ENCODE results near the gene POLD2.

Gene POLD2

DNA sequence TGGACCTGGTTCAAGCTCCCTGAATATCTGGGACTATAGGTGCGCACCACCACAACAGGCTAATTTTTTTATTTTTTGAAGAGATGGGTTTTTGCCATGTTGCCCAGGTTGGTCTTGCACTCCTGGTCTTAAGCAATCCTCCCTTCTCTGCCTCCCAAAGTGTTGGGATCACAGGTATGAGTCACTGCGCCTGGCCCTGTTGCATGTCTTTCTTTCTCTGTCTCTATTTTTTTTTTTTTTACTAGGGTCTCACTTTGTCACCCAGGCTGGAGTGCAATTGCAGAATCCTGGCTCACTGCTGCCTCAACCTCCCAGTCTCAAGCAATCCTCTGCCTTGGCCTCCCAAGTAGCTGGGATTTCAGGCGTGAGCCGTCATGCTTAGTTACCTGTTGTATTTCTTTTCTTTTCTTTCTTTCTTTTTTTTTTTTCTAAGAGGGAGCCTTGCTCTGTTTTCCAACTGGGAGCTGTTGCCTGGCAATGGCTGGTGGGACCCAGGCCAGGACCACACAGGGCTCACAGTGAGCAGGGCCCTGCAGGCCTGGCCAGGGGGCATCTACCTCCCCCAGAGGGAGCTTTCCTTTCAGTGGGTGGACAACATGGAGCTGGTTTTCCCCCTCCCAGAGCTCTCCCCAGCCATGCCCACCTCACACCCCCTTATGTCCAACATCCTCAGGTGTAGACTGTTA is 11.7 kb upstream of the POLD2 start:
- Histone ChIP-seq H3K27ac (ENCODE audit: insufficient read depth in 1 of 2, low read depth in 1 of 2, low read length in 2 of 2, poor library complexity in 1 of 2, severe bottlenecking in 2 of 2) (no peak overlapping the region), H3K9me3 (ENCODE audit: control extremely low read depth in 1 of 5, control insufficient read depth in 4 of 5, insufficient read depth in 2 of 5, low read depth in 1 of 5, low read length in 4 of 5) (no peaks in the 10 kb centered on the region), H3K4me3 (ENCODE audit: control insufficient read depth in 1 of 7, extremely low read depth in 1 of 7, insufficient read depth in 4 of 7, low read depth in 2 of 7, low read length in 6 of 7) (no peak overlapping the region), H3K27me3 (replicated peaks in 2 of 5; ENCODE audit: control insufficient read depth in 4 of 5, insufficient read depth in 5 of 5, low read length in 4 of 5) (no peaks in the 10 kb centered on the region), H3K36me3 (ENCODE audit: control insufficient read depth in 4 of 4, insufficient read depth in 4 of 4, low read length in 3 of 4) (no peaks in the 10 kb centered on the region), H3K4me1 (ENCODE audit: control extremely low read depth in 1 of 4, control insufficient read depth in 4 of 4, insufficient read depth in 4 of 4, low read length in 3 of 4) (no peaks in the 10 kb centered on the region)
- WGBS (ENCODE audit: insufficient coverage) = 100% methylated on average over 2 of the region's 4 CpGs
- ChIA-PET CTCF (no interaction called here), POLR2A (interaction anchor here (0.8 kb wide), 2 partner anchors 28 to 44 kb away, joined by 3 to 6 read pairs; no protein-coding TSS in a partner anchor)
- DNase-seq = no peak

DNA sequence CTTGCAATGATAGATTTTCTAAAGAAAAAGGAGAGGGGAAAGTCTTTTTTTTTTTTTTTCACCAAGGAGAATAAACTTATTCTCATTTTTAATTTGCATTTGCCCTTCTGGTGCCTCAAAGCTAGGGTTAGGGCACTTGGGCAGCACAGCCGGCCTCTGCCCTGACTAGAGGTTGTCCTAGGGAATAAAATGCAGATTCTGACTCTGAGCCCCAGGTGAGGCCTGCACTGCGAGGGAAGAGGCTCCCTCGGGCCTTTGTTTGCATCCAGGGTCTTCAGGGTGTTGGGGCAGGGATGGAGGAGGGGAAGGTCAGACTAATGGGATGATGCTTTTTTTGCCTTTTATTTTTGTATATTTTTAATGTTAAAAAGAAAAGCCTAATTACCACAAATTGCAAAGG is 9.9 kb upstream of the POLD2 start:
- Histone ChIP-seq H3K36me3 (ENCODE audit: control insufficient read depth in 4 of 4, insufficient read depth in 4 of 4, low read length in 3 of 4) (no peaks in the 10 kb centered on the region), H3K27me3 (replicated peaks in 2 of 5; ENCODE audit: control insufficient read depth in 4 of 5, insufficient read depth in 5 of 5, low read length in 4 of 5) (no peaks in the 10 kb centered on the region), H3K9me3 (ENCODE audit: control extremely low read depth in 1 of 5, control insufficient read depth in 4 of 5, insufficient read depth in 2 of 5, low read depth in 1 of 5, low read length in 4 of 5) (no peaks in the 10 kb centered on the region), H3K27ac (ENCODE audit: insufficient read depth in 1 of 2, low read depth in 1 of 2, low read length in 2 of 2, poor library complexity in 1 of 2, severe bottlenecking in 2 of 2) (no peak overlapping the region), H3K4me3 (ENCODE audit: control insufficient read depth in 1 of 7, extremely low read depth in 1 of 7, insufficient read depth in 4 of 7, low read depth in 2 of 7, low read length in 6 of 7) (no peak overlapping the region), H3K4me1 (ENCODE audit: control extremely low read depth in 1 of 4, control insufficient read depth in 4 of 4, insufficient read depth in 4 of 4, low read length in 3 of 4) (peaks cover 0 to 10% (median 2%) of the 10 kb centered on the region in 4 experiments)
- no peak for DNase-seq
- ChIA-PET CTCF (no interaction called here), POLR2A (no interaction called here)
- 91% methylated on average over 1 of the region's 3 CpGs for whole genome bisulfite sequencing (ENCODE audit: insufficient coverage)

DNA sequence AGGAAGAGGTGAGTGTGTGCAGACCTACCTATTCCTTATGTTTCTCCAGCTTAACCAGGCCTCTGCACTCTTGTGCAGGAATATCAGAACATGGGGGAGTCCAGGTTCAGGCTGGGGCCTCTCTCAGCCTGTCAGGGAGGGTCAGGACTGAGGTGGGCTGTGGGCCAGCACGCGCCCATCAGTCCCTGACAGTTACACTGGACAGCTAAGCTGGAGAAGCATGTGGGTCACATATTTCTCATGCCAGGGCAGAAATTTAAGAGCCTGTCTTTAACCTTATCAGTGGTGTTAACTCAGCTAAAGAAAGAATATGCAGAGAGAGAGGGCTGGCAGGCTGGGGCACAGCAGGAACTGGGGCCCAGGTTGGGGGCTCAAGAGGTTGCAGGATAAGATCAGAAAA is 8.7 kb upstream of the POLD2 start:
- H3K4me1 ChIP-seq (ENCODE audit: control extremely low read depth in 1 of 4, control insufficient read depth in 4 of 4, insufficient read depth in 4 of 4, low read length in 3 of 4) = peaks cover 0 to 16% (median 2%) of the 10 kb centered on the region in 4 experiments
- WGBS (ENCODE audit: insufficient coverage) = 100% methylated on average over 2 of the region's 2 CpGs
- no peaks in the 10 kb centered on the region for H3K36me3 ChIP-seq (ENCODE audit: control insufficient read depth in 4 of 4, insufficient read depth in 4 of 4, low read length in 3 of 4)
- H3K27me3 ChIP-seq (replicated peaks in 2 of 5; ENCODE audit: control insufficient read depth in 4 of 5, insufficient read depth in 5 of 5, low read length in 4 of 5) = no peaks in the 10 kb centered on the region
- no peak for DNase-seq
- peaks cover 0 to 6% (median 3%) of the 10 kb centered on the region in 5 experiments for H3K9me3 ChIP-seq (ENCODE audit: control extremely low read depth in 1 of 5, control insufficient read depth in 4 of 5, insufficient read depth in 2 of 5, low read depth in 1 of 5, low read length in 4 of 5)
- POLR2A ChIA-PET = interaction anchor here (1.2 kb wide), 1 partner anchor 12 kb away, joined by 4 read pairs; no protein-coding TSS in a partner anchor
- H3K27ac ChIP-seq (ENCODE audit: insufficient read depth in 1 of 2, low read depth in 1 of 2, low read length in 2 of 2, poor library complexity in 1 of 2, severe bottlenecking in 2 of 2) = no peak overlapping the region
- CTCF ChIA-PET = interaction anchor here (0.8 to 1.6 kb wide), 7 partner anchors 9 to 441 kb away, joined by 3 to 5 read pairs (median 3); partner anchors contain the start of gene YKT6
- no peak overlapping the region for H3K4me3 ChIP-seq (ENCODE audit: control insufficient read depth in 1 of 7, extremely low read depth in 1 of 7, insufficient read depth in 4 of 7, low read depth in 2 of 7, low read length in 6 of 7)

DNA sequence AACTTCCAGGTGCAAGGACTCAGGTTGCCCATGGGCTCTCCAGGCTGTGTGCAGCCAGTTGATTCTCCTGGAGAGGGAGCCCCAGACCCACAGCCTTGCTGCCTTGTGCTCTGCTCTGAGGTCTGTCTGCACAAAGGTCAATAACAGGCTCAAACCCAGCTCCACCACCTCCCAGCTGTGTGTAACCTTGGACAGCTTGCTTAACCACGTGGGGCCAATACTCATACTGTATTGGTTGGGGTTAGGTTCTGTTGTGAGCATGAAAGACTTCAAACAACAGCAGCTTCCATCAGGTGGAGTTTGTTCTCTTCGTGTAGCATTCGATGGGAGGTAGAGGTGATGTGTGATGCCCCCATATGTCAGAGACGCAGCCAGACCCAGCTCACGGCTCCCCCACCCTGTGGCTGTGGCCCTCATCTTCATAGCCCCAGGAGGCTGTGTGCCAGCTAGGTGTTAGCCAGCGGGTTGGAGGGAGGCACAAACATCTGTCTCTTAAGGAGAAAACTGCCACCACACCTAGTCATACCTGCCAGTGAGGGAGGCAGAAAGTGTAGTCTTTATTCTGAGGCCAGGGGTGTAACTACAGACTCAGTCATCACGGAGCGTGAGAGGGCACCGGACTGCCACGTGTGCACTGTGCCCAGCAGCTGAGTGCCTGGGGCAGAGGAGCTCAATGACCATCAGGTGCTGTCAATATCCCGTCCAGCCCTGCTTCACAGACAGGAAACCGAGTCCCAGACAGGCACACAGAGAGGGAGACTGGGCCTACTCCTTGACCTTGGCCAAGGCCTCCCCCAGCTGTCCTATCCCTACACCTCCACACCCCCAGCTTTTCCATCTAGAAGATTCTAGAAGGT is 8.1 kb upstream of the POLD2 start:
- ChIA-PET POLR2A (interaction anchor here (0.6 to 1.2 kb wide), 2 partner anchors 11 to 12 kb away, joined by 4 read pairs; no protein-coding TSS in a partner anchor), CTCF (interaction anchor here (0.8 to 1.6 kb wide), 9 partner anchors 9 to 441 kb away, joined by 3 to 5 read pairs (median 4); partner anchors contain the start of gene YKT6)
- Histone ChIP-seq H3K27ac (ENCODE audit: insufficient read depth in 1 of 2, low read depth in 1 of 2, low read length in 2 of 2, poor library complexity in 1 of 2, severe bottlenecking in 2 of 2) (no peak overlapping the region), H3K4me1 (ENCODE audit: control extremely low read depth in 1 of 4, control insufficient read depth in 4 of 4, insufficient read depth in 4 of 4, low read length in 3 of 4) (peaks cover 0 to 16% (median 2%) of the 10 kb centered on the region in 4 experiments), H3K4me3 (ENCODE audit: control insufficient read depth in 1 of 7, extremely low read depth in 1 of 7, insufficient read depth in 4 of 7, low read depth in 2 of 7, low read length in 6 of 7) (no peak overlapping the region), H3K27me3 (replicated peaks in 2 of 5; ENCODE audit: control insufficient read depth in 4 of 5, insufficient read depth in 5 of 5, low read length in 4 of 5) (no peaks in the 10 kb centered on the region), H3K36me3 (ENCODE audit: control insufficient read depth in 4 of 4, insufficient read depth in 4 of 4, low read length in 3 of 4) (no peaks in the 10 kb centered on the region), H3K9me3 (ENCODE audit: control extremely low read depth in 1 of 5, control insufficient read depth in 4 of 5, insufficient read depth in 2 of 5, low read depth in 1 of 5, low read length in 4 of 5) (peaks cover 0 to 6% (median 3%) of the 10 kb centered on the region in 5 experiments)
- DNase-seq = peak in 2 of 3 donors; percentile 12 to 18
- 98% methylated on average over 8 of the region's 12 CpGs for WGBS (ENCODE audit: insufficient coverage)

DNA sequence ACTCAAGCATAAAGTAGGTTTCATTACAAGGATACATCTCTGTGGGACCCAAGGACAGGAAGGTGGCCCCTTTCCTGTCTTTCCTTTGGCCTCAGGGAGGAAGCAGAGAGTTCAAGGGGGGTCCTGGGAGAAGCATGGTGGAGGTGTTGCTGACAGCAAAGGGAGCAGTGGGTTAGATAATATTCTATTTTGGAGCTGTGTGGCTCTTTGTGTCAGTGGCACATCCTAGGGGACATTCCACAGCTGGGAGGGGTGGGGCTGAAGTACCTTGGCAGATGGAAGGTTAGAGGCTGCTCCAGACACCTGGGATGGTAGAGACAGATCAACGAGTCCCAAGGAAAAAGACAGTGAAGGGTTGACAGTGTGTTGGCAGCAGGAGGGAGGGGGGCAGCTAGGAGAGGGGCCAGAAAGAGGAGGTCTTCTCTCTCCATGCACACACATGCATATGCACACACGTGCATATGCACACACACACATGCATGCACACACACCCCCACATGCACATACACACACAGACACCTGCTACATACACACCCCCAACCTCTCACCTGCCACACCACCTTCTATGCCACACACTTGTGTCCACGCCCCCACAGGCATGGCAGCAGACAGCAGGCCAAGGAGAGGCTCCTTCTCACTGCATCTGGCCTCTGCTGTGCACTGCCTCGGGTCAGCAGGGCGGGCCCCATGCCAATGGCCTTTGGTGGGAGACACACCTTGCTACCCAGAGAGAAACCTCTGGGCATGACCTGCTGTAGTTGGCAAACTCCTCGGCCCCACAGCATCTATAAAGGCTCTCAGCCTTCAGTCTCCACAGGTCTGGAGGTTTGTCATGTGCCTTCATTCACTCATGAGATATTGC is 5.6 kb upstream of the POLD2 start:
- POLR2A ChIA-PET = no interaction called here
- H3K9me3 ChIP-seq (ENCODE audit: control extremely low read depth in 1 of 5, control insufficient read depth in 4 of 5, insufficient read depth in 2 of 5, low read depth in 1 of 5, low read length in 4 of 5) = peaks cover 0 to 6% (median 3%) of the 10 kb centered on the region in 5 experiments
- DNase-seq = no peak
- peaks cover 0 to 19% (median 7%) of the 10 kb centered on the region in 4 experiments for H3K4me1 ChIP-seq (ENCODE audit: control extremely low read depth in 1 of 4, control insufficient read depth in 4 of 4, insufficient read depth in 4 of 4, low read length in 3 of 4)
- H3K36me3 ChIP-seq (ENCODE audit: control insufficient read depth in 4 of 4, insufficient read depth in 4 of 4, low read length in 3 of 4) = no peaks in the 10 kb centered on the region
- H3K4me3 ChIP-seq (ENCODE audit: control insufficient read depth in 1 of 7, extremely low read depth in 1 of 7, insufficient read depth in 4 of 7, low read depth in 2 of 7, low read length in 6 of 7) = no peak overlapping the region
- WGBS (ENCODE audit: insufficient coverage) = 98% methylated on average over 5 of the region's 6 CpGs
- H3K27me3 ChIP-seq (replicated peaks in 2 of 5; ENCODE audit: control insufficient read depth in 4 of 5, insufficient read depth in 5 of 5, low read length in 4 of 5) = no peaks in the 10 kb centered on the region
- CTCF ChIA-PET = interaction anchor here (0.9 to 2.4 kb wide), 3 partner anchors 9 to 68 kb away, joined by 4 to 9 read pairs (median 4); no protein-coding TSS in a partner anchor
- H3K27ac ChIP-seq (ENCODE audit: insufficient read depth in 1 of 2, low read depth in 1 of 2, low read length in 2 of 2, poor library complexity in 1 of 2, severe bottlenecking in 2 of 2) = no peak overlapping the region

DNA sequence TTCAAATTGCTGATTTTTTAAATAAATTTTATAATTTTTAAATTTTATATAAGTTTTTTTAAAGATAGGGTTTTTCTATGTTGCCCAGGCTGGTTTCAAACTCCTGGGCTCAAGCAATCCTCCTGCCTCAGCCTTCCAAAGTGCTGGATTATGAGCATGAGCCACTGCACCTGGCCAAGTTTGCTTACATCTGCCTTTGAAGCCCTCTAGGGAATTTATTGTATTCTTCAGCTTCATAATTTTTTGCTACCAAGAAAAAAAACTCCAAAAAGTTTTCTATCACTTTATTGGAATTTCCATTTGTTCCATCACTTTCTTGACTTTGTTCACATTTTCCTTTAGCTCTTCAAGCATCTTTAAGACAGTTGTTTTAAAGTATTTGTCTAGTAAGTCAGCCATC is 3.8 kb upstream of the POLD2 start:
- H3K9me3 ChIP-seq (ENCODE audit: control extremely low read depth in 1 of 5, control insufficient read depth in 4 of 5, insufficient read depth in 2 of 5, low read depth in 1 of 5, low read length in 4 of 5) = peaks cover 0 to 6% (median 3%) of the 10 kb centered on the region in 5 experiments
- no peak overlapping the region for H3K4me3 ChIP-seq (ENCODE audit: control insufficient read depth in 1 of 7, extremely low read depth in 1 of 7, insufficient read depth in 4 of 7, low read depth in 2 of 7, low read length in 6 of 7)
- CTCF ChIA-PET = interaction anchor here (2.0 to 2.4 kb wide), 2 partner anchors 11 to 70 kb away, joined by 4 to 9 read pairs; no protein-coding TSS in a partner anchor
- no peak overlapping the region for H3K27ac ChIP-seq (ENCODE audit: insufficient read depth in 1 of 2, low read depth in 1 of 2, low read length in 2 of 2, poor library complexity in 1 of 2, severe bottlenecking in 2 of 2)
- H3K27me3 ChIP-seq (replicated peaks in 2 of 5; ENCODE audit: control insufficient read depth in 4 of 5, insufficient read depth in 5 of 5, low read length in 4 of 5) = no peaks in the 10 kb centered on the region
- H3K36me3 ChIP-seq (ENCODE audit: control insufficient read depth in 4 of 4, insufficient read depth in 4 of 4, low read length in 3 of 4) = no peaks in the 10 kb centered on the region
- peaks cover 8 to 33% (median 18%) of the 10 kb centered on the region in 4 experiments for H3K4me1 ChIP-seq (ENCODE audit: control extremely low read depth in 1 of 4, control insufficient read depth in 4 of 4, insufficient read depth in 4 of 4, low read length in 3 of 4)
- POLR2A ChIA-PET = interaction anchor here (0.6 kb wide), 1 partner anchor 13 kb away, joined by 4 read pairs; no protein-coding TSS in a partner anchor
- DNase-seq = no peak
